Ovary (tissue), 9 donors: ENCODE data around the gene MTAP. TPM values are rescaled to one million over a fixed set of nuclear protein-coding genes. Genes with fewer than 3 reads are reported as not detected.

ENCODE experiments used
- DNase-seq, 5 donors: peaks; one replicate each; pipeline ENCODE4 v3.0.0-alpha.2; 2019 to 2020
- H3K27ac ChIP-seq, 2 donors: fragments of 200-600 bp; one replicate each; pipeline versions ENCODE4 v1.5.1 to v1.8.0; 2019 to 2022
- H3K27me3 ChIP-seq: fragments of 200-600 bp; one replicate; pipeline ENCODE4 v1.8.0; 2022
- H3K36me3 ChIP-seq: fragments of 200-600 bp; sonication (generic); one replicate; pipeline ENCODE4 v1.5.1; 2019
- H3K4me1 ChIP-seq: one replicate; pipeline ENCODE4 v1.8.1; 2013; ENCODE audit warnings: mild to moderate bottlenecking, moderate library complexity; ENCODE audit not compliant: insufficient read depth
- H3K4me3 ChIP-seq: fragments of 200-600 bp; sonication (generic); one replicate; pipeline ENCODE4 v1.5.1; 2017
- H3K9me3 ChIP-seq, 2 donors: fragments of 200-600 bp in 1 of 2; sonication (generic) in 1 of 2; one replicate each; pipeline versions ENCODE4 v1.5.1 to v1.8.1; 2013 to 2019; ENCODE audit warnings: mild to moderate bottlenecking in 1 of 2, moderate library complexity in 1 of 2
- CTCF ChIP-seq, 3 donors: fragments of 450-650 bp in 2 of 3; fragments of 200-600 bp in 1 of 3; IDR thresholded peaks; one replicate each; pipeline versions ENCODE4 v1.5.1 to v1.8.0; 2016 to 2022; ENCODE audit warnings: antibody characterized with exemption in 3 of 3, mild to moderate bottlenecking in 1 of 3
- EP300 ChIP-seq: sonication (generic); formaldehyde crosslinking; IDR thresholded peaks from one replicate; pipeline ENCODE4 v1.6.1; 2017; ENCODE audit warnings: antibody characterized with exemption
- POLR2A ChIP-seq: fragments of 450-650 bp; IDR thresholded peaks from one replicate; pipeline ENCODE4 v1.6.1; 2017; ENCODE audit warnings: antibody characterized with exemption, mild to moderate bottlenecking, moderate library complexity
- WGBS, 3 donors: extraction: QIAGEN DNeasy Blood & Tissue Kit in 1 of 3; methylation state at CpG; one replicate each; pipeline versions ENCODE4 v1.1.5 to v1.1.7; 2013 to 2017; 5-methylcytosine and 5-hydroxymethylcytosine counted together
- intact Hi-C, 4 donors: fragments of 100-400 bp; cut with DNase I; formaldehyde crosslinking; loops; one replicate each; pipeline versions ENCODE4 v1.11.0 to v1.15.1; 2022 to 2023
- polyA plus RNA-seq, 2 donors: library from polyadenylated mRNA; stranded (reverse); fragments of 200-250 nt in 1 of 2; fragments of 350-450 nt in 1 of 2; fragmentation: Illumina TruSeq in 1 of 2; extraction: RNeasy Lipid Tissue Mini Kit (QIAGEN cat#74804) in 1 of 2; gene quantifications; one replicate each; pipeline ENCODE4 v1.2.3, GENCODE V29; 2013 to 2014
- total RNA-seq, 7 donors: library from RNA; depleted of rRNA in 2 of 7; stranded (reverse); fragments of >200 nt in 2 of 7; fragmentation: NEBNext Ultra II Directional in 3 of 7; extraction: Animal tissue kit (Norgen Biotek cat#: 25700) in 3 of 7; gene quantifications; one replicate each; pipeline versions ENCODE4 v1.1.0 to v1.2.4, GENCODE V29; 2016 to 2023
- donor health status: DM: no; HTN: no; CAD: no; lungs with moderate emphysema.
- donor health status: DM: no; HTN: no; CAD: no.
- donor health status: Bipolar disorder and iron deficiency.
- donor health status: DM: yes; HTN: yes; CAD: no.
- donor health status: DM: no; HTN: no; CAD: no.
- donor health status: DM: yes; HTN: yes; CAD: no.

Gene MTAP
- total and polyA plus RNA-seq, 9 donors: 12.2 to 43.3 (median 34.0) TPM

DNA sequence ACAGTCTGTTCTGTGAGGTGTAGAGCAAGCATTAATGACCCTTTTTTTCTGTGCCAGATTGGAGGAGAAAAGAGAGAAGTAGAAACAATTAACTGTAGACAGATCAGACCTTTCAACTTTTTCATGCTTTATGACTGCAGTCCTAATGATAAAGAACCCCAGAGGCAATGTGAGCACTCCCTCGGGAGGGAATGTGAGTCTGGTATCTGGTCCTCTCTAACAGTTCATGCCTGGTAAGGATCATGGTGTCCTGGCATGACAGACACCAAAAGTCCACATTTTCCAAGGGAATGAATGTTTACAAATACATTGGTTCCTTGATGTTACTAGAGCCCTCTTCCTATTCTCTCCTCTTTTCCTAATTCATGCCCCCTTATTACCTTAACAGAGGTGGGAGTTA is 70.3 kb downstream of the MTAP start:
- intact Hi-C loops: no loop called here
- H3K4me3 ChIP-seq: no peak overlapping the region
- DNase-seq: no peak
- TF ChIP-seq CTCF (IDR thresholded peaks at IDR 0.05) (no peak), EP300 (no peak), POLR2A (no peak)
- H3K36me3 ChIP-seq: no peaks in the 10 kb centered on the region
- no peaks in the 10 kb centered on the region for H3K4me1 ChIP-seq
- H3K27ac ChIP-seq: no peak overlapping the region
- H3K9me3 ChIP-seq: no peaks in the 10 kb centered on the region
- no peaks in the 10 kb centered on the region for H3K27me3 ChIP-seq
- 14 to 38% (median 29%) methylated on average over 1 of the region's 1 CpG for WGBS, 3 donors

- no peak overlapping the region for H3K27ac ChIP-seq
- 58 to 66% (median 65%) methylated on average over 6 of the region's 6 CpGs for whole genome bisulfite sequencing, 3 donors
- H3K36me3 ChIP-seq: no peaks in the 10 kb centered on the region
- no peak for TF ChIP-seq POLR2A
- no peak for TF ChIP-seq CTCF (IDR thresholded peaks at IDR 0.05)
- TF ChIP-seq EP300: no peak
- no peaks in the 10 kb centered on the region for H3K9me3 ChIP-seq
- H3K4me1 ChIP-seq: no peaks in the 10 kb centered on the region
- no peak overlapping the region for H3K4me3 ChIP-seq
- no peaks in the 10 kb centered on the region for H3K27me3 ChIP-seq
- intact Hi-C loops: no loop called here
- no peak for DNase-seq
Observed at GRCh38 chr9:21873540-21874221, 71.2 kb downstream of the MTAP start.

DNA sequence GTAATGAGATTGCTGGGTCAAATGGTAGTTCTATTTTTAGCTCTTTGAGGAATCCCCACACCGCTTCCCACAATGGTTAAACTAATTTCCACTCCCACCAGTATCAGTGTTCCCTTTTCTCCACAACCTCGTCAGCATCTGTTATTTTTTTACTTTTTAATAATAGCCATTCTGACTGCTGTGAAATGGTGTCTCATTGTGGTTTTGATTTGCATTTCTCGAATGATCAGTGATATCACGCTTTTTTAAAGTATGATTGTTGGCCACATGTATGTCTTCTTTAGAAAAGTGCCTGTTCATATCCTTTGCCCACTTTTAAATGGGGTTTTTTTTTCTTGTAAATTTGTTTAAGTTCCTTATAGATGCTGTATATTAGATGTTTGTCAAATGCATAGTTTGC is 73.5 kb downstream of the MTAP start:
- no peaks in the 10 kb centered on the region for H3K9me3 ChIP-seq
- intact Hi-C loops: no loop called here
- WGBS, 3 donors: 96 to 99% (median 98%) methylated on average over 4 of the region's 4 CpGs

GRCh38 chr9:21883642-21884041 is 81.2 kb downstream of the MTAP start:
- Histone ChIP-seq H3K27ac (no peak overlapping the region), H3K4me3 (no peak overlapping the region), H3K36me3 (no peaks in the 10 kb centered on the region), H3K27me3 (no peaks in the 10 kb centered on the region), H3K4me1 (no peaks in the 10 kb centered on the region), H3K9me3 (no peaks in the 10 kb centered on the region)
- intact Hi-C loops: no loop called here
- no peak for DNase-seq
- TF ChIP-seq POLR2A (no peak), EP300 (no peak), CTCF (IDR thresholded peaks at IDR 0.05) (no peak)
- whole genome bisulfite sequencing, 3 donors: 81 to 90% (median 87%) methylated on average over 3 of the region's 3 CpGs

More for the DNA sequence above, 73.5 kb downstream of the MTAP start:
- H3K4me1 ChIP-seq: no peaks in the 10 kb centered on the region
- DNase-seq: no peak
- no peak overlapping the region for H3K4me3 ChIP-seq
- H3K36me3 ChIP-seq: no peaks in the 10 kb centered on the region
- TF ChIP-seq POLR2A: no peak
- no peak for TF ChIP-seq EP300
- no peak for TF ChIP-seq CTCF (IDR thresholded peaks at IDR 0.05)
- no peak overlapping the region for H3K27ac ChIP-seq
- H3K27me3 ChIP-seq: no peaks in the 10 kb centered on the region
